ENCODE measurements around the gene NCAPH2.

The NCAPH2 gene

DNA sequence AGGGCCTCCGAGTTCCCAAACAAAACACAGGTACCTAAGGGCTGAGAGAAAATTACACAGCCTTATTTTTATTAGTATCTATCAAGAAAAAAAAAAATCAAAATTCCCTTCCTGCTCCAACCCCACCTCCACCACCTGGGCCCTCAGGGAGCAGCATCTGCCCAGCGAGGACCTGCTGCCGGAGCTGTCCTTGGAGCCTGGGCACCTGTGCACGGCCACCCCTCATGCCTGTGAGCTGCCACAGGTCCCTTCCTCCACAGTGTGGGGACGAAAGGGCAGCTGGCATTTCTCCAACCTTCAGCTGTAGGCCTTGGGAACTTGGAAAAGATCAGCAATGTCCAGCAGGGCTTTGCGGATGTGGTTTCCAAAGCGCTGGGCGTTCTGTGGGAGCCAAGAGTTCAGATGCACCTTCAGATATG lies 61.0 kb downstream of the NCAPH2 start:
- Histone ChIP-seq H3K4me1 (ENCODE audit: low read length) (no peaks in the 10 kb centered on the region), H3K36me3 (replicated peaks; ENCODE audit: low read depth, low read length) (peaks cover 6% of the 10 kb centered on the region), H3K9ac (ENCODE audit: low read length) (no peak overlapping the region), H4K20me1 (ENCODE audit: insufficient read depth, low read length) (no peaks in the 10 kb centered on the region), H3K79me2 (ENCODE audit: low read length) (no peaks in the 10 kb centered on the region), H3K4me3 (ENCODE audit: low read length) (no peak overlapping the region), H3K27ac (ENCODE audit: low read length) (no peak overlapping the region), H3K27me3 (ENCODE audit: low read depth, low read length) (no peaks in the 10 kb centered on the region), H3K4me2 (ENCODE audit: low read length) (no peak overlapping the region), H3K9me3 (ENCODE audit: insufficient read depth, low read length) (no peaks in the 10 kb centered on the region), H2AFZ (ENCODE audit: low read depth, low read length) (no peak overlapping the region)
- TF ChIP-seq EZH2phosphoT487 (IDR thresholded peaks at IDR 0.05; ENCODE audit: low read depth) (no peak), CTCF (IDR thresholded peaks at IDR 0.05; ENCODE audit: low read depth, low read length) (no peak)

DNA sequence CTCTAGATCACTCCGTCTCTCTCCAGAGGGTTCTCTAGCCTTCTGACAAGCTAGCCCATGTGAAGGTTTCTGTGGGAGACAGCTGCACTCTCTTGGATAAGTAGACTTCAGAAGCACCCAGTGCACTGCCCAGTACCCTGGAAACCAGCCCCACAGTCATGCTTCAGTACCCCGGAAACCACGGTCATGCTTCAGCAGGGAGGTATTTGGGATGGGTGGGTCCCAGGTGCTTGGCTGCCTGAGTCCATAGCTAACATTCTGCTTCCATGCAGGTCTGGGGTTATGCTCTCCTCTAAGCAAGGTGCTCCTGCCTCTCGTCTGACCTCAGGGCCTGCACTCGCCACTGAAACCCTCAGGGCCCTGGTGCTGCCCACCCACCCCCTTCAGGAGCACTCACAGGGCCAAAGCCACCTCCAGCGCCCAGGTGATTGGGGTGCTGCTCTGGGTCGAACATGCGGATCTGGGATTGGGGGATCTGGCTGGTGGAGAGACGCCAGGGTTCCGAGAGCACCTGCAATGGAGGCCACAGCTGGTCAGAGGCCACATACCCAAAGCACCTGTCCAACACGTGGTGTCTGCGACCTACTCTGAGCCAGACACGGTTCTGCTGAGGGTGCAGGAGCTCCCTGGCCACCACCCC lies 62.0 kb downstream of the NCAPH2 start:
- TF ChIP-seq EZH2phosphoT487 (IDR thresholded peaks at IDR 0.05; ENCODE audit: low read depth) = no peak
- TF ChIP-seq CTCF (IDR thresholded peaks at IDR 0.05; ENCODE audit: low read depth, low read length) = no peak
- H2AFZ ChIP-seq (ENCODE audit: low read depth, low read length) = no peak overlapping the region
- H3K79me2 ChIP-seq (ENCODE audit: low read length) = no peaks in the 10 kb centered on the region
- H3K27ac ChIP-seq (ENCODE audit: low read length) = no peak overlapping the region
- no peak overlapping the region for H3K4me3 ChIP-seq (ENCODE audit: low read length)
- no peaks in the 10 kb centered on the region for H4K20me1 ChIP-seq (ENCODE audit: insufficient read depth, low read length)
- H3K4me2 ChIP-seq (ENCODE audit: low read length) = no peak overlapping the region
- H3K36me3 ChIP-seq (replicated peaks; ENCODE audit: low read depth, low read length) = peaks cover 6% of the 10 kb centered on the region
- H3K9me3 ChIP-seq (ENCODE audit: insufficient read depth, low read length) = no peaks in the 10 kb centered on the region
- no peaks in the 10 kb centered on the region for H3K4me1 ChIP-seq (ENCODE audit: low read length)
- H3K9ac ChIP-seq (ENCODE audit: low read length) = no peak overlapping the region
- H3K27me3 ChIP-seq (ENCODE audit: low read depth, low read length) = no peaks in the 10 kb centered on the region

GRCh38 chr22:50570861-50571260 lies 62.8 kb downstream of the NCAPH2 start:
- Histone ChIP-seq H3K27ac (ENCODE audit: low read length) (no peak overlapping the region), H3K4me1 (ENCODE audit: low read length) (no peaks in the 10 kb centered on the region), H3K36me3 (replicated peaks; ENCODE audit: low read depth, low read length) (peaks cover 6% of the 10 kb centered on the region), H3K9ac (ENCODE audit: low read length) (no peak overlapping the region), H3K79me2 (ENCODE audit: low read length) (no peaks in the 10 kb centered on the region), H3K27me3 (ENCODE audit: low read depth, low read length) (no peaks in the 10 kb centered on the region), H3K4me3 (ENCODE audit: low read length) (no peak overlapping the region), H4K20me1 (ENCODE audit: insufficient read depth, low read length) (no peaks in the 10 kb centered on the region), H3K4me2 (ENCODE audit: low read length) (no peak overlapping the region), H2AFZ (ENCODE audit: low read depth, low read length) (no peak overlapping the region), H3K9me3 (ENCODE audit: insufficient read depth, low read length) (no peaks in the 10 kb centered on the region)
- TF ChIP-seq EZH2phosphoT487 (IDR thresholded peaks at IDR 0.05; ENCODE audit: low read depth) (no peak), CTCF (IDR thresholded peaks at IDR 0.05; ENCODE audit: low read depth, low read length) (no peak)

DNA sequence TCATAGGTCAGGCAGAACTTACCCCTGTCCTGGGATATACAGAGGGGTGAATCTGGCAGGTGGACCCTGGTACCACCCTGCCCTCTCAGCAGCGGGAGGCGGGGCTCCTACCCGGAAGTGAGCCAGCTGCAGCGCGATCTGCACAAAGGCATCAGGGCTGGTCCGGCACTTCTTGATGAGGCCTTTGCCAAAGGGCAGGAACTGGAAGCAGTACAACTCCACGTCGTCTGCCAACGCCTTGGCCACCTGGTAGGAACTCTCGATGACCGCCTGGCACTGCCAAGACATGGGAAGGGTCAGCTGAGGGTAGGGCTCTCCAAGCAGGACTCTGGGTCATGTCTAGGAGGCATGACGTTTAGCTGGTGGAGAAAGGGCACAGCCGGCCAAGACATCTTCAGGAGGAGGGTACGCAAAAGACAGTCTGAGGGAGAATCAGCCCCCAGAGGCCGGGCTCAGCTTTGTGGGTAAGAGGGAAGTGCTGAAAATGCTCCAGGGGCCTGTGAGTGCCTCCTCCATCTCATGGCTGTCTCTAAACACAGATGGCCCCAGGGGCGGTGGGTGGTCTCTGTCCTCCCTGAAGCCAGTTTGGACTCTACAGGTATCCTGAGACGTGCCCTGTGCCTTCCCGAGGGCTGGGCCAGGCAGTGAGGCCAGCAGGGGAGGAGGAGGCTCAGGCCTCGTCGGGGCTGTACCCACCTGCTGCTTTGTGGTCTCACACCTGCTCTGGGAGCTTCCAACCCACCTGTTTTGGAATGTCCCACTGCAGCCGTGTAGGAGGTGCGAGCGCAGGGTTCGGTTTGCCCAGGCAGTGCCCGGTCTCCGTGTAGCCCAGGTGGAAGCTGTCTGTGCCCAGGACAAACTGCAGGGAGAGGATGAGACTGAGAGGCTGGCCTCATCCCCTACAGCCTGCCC lies 63.5 kb downstream of the NCAPH2 start:
- Histone ChIP-seq H3K4me3 (ENCODE audit: low read length) (no peak overlapping the region), H3K4me1 (ENCODE audit: low read length) (no peaks in the 10 kb centered on the region), H3K9ac (ENCODE audit: low read length) (no peak overlapping the region), H4K20me1 (ENCODE audit: insufficient read depth, low read length) (no peaks in the 10 kb centered on the region), H3K9me3 (ENCODE audit: insufficient read depth, low read length) (no peaks in the 10 kb centered on the region), H3K36me3 (replicated peaks; ENCODE audit: low read depth, low read length) (peaks cover 6% of the 10 kb centered on the region), H3K27ac (ENCODE audit: low read length) (no peak overlapping the region), H3K4me2 (ENCODE audit: low read length) (no peak overlapping the region), H3K79me2 (ENCODE audit: low read length) (no peaks in the 10 kb centered on the region), H2AFZ (ENCODE audit: low read depth, low read length) (no peak overlapping the region), H3K27me3 (ENCODE audit: low read depth, low read length) (no peaks in the 10 kb centered on the region)
- TF ChIP-seq CTCF (IDR thresholded peaks at IDR 0.05; ENCODE audit: low read depth, low read length) = no peak
- no peak for TF ChIP-seq EZH2phosphoT487 (IDR thresholded peaks at IDR 0.05; ENCODE audit: low read depth)
